NCI-H2107 treated with DMSO at 0.1 percent for 48 hours (cell line): ENCODE results near the gene TGM3.

ENCODE experiments used
- DNase-seq: peaks from one replicate; lab custom pipeline; 2025; ENCODE audit not compliant: unreplicated experiment; lab: John Stamatoyannopoulos, UW

Gene TGM3

DNA sequence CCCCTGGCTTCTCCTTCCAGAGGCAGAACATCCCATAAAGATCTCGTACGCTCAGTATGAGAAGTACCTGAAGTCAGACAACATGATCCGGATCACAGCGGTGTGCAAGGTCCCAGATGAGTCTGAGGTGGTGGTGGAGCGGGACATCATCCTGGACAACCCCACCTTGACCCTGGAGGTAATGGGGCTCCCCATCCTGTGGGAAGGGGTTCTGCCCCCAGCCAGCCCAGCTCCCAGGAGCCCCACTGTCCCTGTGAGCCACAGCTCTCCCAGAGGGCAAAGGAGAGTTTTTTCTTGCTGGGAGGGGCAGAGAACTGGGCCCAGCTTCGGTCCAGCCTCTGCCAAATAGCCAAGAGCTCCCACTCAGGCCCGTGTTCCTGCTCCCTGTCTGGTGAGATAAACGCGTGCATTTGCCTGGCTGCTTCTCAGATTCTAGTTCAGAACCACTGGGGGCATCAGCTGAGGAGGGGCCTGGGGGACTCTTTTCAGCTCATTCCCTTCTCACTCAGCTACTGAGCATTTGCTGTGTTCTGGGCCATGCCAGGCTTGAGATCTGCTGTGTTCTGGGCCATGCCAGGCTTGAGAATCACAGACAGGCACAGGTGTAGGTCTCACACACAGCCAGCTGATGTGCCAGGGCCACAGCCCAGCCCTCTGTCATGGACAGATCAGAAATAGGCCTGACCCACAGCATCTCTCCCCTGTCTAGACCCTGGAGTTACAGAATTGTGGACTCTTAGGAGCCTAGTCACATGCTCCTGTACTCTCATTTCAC lies 39.5 kb downstream of the TGM3 start:
- no peak for DNase-seq

DNA sequence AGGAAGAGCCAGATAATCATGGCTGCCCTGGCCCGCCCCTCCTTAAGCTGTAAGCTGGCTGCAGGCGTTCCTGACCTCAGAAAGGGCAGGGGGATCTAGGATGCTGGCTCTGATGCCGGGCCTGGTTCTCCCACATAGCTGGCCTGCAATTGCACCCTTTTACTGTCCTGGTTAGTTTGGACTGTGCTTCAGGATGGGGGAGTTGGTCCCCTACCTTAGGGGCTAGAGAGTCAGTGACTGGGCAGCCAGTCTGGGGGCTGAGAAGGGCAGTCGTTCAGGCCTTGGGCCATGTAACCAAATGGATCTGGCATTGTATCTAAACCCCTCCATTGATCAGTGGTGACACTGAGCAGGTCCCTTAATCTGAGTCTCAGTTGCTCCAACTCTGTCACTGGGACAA lies 40.7 kb downstream of the TGM3 start:
- DNase-seq = no peak

DNA sequence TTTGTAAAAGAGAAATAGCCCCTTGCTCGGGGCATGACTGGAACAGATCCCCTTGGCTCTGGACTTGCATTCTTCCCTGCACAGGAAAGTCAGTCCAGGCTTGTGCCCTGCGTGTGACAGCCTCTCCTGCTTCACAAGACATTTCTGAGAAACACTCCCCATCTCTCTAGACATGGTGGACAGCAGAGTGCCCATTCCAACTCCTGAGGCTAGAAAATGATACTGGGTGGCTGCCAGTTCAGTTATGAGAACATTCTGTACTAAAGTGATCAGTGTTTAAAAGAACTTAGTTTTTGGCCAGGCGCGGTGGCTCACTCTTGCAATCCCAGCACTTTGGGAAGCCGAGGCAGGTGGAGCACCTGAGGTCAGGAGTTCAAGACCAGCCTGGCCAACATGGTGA lies 41.3 kb downstream of the TGM3 start:
- no peak for DNase-seq

DNA sequence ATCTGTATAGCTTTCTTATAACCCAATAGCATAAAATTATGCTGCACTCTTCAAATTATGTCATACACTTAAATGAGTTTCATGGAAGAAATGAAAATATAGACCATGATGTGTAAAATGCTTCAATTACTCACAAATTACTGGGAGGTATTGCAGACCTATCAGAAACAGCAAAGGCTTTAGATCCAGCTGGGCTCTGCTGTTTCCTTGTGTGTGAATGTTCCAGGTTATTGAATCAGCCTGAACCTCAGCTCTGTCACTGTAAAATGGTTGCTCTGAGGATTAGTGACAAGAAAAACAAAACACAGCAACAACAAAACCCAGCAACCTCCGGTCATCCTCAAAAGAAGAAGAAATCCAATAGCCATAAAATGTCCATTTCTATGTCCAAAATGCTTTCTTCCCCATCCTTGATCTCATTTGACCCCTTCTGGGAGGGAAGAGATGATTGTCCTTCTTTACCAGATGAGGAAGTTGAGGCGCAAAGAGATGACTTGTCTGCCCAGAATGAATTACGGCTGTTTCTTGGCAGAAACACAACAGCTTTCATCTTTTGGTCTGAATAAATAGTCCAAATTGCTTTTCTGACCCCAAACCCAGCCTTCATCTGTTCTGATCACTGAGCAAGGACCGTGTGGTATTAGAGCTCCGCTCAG lies 42.7 kb downstream of the TGM3 start:
- DNase-seq = no peak

DNA sequence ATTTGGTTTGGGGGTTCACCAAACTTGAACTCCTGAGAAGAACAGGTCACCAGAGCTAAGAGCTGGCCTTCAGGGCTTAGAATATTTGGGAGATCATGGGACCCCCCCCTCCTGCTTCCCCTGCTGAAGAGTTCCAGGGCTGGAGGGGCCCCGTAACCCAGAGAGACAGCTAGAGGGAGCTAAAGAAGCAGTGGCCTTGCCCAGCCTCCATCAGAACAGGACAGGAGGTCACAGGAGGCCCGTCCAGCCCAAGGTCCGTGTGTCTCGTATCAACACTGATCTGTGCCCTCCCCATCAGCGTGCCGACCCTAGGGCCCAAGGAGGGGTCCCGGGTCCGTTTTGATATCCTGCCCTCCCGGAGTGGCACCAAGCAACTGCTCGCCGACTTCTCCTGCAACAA lies 44.3 kb downstream of the TGM3 start:
- DNase-seq = no peak

DNA sequence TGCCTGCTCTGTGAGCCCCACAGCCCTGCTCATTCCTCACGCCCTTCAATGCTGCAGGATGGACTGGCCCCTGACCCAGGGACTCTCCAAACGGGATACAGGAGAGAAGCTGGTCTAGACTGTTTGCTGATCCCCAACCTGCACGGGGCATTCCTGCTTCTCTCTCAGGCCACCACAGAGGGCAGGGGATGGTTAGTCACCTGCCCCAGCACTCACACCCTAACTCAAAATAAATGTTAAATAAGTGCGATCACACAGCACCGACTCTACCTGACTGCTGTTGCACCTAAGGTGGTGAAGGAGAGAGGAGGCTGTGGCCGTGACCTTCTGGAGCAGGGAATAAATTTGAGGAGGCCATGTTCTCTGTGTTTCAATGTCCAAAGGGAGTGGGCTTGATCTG lies 45.0 kb downstream of the TGM3 start:
- no peak for DNase-seq

DNA sequence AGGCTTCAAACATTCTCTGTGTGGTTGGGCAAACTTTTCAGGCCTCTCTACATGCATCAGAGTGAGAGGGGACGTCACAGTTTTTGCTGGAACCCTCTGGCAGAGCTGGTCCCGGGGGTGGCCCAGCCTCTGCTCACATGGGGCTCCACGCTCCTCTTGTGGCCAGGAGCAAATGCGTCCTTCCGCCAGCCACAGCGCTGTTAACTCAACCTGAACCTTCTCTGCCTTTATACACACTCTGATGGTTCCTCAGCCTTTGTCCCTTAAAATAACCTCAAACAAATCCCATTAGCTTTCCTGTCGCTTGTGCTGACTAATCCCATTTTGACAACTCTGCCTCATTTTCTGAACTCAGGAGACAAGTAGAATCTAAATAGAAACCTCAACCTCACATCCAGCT lies 45.5 kb downstream of the TGM3 start:
- no peak for DNase-seq

DNA sequence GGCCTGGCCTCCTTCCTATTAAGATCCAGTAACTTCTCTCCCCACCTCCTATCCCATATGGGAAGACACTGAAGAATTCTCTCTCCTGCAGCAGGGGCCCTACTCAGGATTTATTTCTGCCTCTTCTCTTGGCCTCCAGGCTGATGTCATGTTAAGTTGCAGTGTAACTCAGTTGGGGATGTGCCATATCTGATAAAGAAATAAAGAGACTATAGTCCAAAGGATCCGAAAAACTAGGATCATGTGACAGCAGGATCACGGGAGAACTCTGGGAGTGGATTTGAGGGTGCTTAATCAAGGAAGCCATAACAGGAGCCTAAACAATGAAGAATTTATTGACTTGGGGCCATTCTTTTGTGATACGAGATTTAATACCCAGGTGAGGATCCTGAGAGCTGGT lies 46.4 kb downstream of the TGM3 start:
- DNase-seq = no peak

DNA sequence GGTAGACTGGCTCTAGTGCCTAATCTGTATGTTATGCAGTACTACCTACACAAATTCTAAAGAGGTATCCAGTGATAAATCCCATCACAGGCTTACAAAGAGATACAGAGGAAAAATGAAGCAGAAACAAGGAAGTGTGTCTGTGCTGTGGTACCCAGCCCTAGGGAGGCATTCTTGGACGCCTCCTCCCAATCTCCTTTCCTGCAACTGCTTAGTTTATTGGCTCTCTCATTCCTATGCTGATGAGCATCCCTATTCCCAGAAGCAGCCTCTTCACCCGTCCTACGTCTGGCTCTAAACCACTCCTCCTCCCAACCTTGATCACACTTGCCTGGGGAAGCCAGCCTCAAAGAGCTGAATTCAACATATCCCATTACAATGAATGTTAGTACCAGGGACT lies 50.4 kb downstream of the TGM3 start:
- no peak for DNase-seq

DNA sequence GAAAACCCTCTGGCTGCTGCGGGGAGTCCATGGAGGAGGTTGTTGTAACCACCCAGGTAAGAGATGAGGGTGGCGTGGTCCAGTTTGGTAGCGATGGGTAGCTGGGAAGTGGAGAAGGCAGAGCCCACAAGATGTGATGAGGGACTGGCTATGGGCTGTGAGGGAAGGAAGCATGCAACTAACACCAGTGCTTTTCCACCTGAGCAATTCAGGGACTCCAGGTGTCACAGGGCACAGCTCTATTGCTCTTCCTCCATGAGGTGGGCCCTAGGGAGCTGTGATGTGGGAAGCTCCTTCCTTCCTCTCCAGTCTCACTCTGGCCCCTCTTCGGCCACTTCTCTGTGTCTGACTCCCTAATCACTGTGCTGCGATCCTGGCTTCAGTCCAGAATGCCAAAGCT lies 52.5 kb downstream of the TGM3 start:
- no peak for DNase-seq

DNA sequence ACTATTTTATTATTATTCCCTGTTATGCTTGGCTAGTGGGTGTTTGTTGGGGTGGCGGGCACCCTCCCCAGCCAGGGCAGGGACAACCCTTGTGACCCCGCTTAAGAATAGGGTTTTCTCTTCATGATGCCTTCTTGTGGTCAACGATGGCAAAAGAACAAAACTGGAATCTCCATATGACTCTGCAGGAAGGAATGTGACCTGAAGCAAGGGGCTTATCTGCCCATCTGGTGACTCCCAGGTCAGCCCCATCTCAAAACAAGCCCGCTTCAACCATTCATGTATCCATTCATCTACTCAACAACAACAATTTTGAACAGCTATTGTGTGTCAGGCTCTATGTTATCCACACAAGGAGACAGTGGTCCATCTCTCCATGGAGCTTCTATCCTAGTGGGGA lies 54.0 kb downstream of the TGM3 start:
- DNase-seq = no peak

DNA sequence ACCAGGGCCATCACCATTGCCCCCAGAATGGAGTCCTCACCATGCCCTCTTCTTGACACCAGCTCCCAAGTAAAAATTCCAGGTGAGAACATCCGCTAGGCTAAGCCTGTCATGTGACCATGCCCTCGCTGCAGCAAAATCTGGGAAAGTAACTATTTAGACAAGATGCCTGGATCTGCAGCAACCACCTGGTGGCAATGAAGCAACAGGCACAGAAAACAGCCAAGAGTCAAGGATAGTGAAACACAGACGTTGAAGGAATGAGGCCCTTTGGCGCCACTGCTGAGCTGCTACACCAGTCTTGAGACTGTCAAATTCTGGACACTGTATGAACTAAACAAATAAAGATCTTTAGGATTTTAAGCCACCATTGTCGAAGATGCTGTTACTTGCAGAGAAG lies 54.8 kb downstream of the TGM3 start:
- no peak for DNase-seq

DNA sequence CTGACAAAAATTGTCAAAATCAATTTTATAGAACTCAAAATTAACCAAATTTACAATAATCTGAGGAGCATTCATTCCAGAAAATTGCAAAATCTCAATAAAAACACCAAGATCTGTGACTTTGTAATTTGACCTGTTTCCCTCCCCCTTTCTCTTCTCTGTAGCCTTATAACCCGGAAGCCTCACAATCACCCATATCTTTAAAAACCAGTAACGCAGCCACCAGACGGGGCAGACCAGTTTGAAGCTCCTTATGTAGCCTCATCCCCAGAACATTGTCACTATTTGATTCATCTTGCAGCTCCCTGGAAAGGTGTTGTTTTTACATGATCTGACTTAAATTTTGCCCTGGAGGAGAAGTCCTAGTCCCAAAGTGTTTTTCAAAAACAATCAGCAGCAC lies 57.4 kb downstream of the TGM3 start:
- DNase-seq = no peak

DNA sequence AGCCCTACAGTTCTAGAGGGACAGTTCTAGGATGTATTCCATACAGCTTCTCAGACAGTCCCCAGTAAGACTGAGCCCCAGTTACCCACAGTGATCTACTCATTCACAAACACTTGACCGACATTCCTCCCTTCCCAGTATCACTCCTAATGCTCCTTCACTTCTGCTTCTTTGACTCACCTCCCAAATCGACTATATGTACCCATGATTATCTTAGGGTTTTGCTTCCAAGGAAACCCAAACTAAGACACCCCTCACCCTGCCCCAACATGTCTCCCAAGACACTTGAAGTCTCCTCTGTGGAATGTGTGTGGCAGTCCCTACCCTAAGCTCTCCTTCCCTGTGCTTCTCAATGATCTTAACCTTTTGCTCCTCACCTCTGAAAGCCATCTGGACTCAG lies 61.3 kb downstream of the TGM3 start:
- no peak for DNase-seq

DNA sequence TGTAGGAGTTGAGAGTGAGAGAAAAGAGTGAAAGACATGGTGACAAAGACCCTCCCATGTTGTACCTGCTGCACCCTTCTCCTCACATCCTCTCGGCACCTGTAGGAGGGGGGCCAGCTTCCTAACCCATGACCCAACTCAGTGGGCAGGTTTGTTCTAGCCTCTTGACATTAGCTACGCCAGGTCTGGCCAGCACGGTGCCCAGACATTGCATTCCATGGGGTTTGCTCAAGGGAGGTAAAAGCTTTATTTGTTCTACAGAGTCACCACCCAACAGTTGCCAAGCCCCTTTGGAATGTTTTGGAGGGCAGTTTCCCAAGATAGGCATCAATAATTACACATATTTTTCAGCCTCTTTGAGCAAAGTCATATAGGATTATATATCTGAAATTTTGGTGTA lies 62.2 kb downstream of the TGM3 start:
- no peak for DNase-seq

DNA sequence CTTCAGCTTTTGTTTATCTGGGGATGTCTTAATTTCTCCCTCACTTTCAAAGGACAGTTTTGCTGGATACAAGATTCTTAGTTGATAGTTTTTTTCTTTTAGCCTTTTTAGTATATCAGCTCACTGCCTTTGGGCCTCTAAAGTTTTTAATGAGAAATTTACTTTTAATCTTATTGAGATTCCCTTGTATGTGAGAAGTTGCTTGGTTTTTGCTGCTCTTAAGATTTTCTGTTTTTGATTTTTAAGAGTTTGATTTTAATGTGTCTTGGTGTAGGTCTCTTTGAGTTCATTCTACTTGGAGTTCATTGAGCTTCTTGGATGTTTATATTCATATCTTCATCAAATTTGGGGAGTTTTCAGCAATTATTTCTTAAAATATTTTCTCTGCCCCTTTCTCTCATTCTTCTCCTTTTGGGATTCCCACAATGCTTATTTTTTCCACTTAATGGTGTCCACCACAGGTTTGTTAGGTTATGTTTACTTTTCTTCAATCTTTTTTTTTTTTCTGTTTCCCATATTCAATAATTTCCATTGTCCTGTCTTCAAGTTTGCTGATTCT lies 65.3 kb downstream of the TGM3 start:
- no peak for DNase-seq

DNA sequence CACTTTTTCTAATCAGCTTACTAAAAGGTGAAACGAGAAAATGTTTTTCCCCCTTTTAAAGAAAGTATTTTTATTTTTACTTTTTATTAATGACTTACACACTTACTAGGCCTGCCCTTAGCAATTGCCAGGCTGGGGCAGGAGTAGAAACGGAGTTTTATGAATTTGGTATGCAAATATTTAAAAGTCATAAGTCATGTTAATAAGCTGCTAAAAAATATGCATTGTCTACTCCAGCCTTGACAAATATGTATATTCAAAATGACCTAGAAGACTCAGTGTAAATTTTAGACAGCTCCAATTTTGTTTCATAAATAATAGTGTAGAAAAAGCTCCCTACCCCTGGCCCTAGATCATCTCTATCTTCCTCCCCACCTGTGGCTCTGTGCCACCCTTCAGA lies 67.4 kb downstream of the TGM3 start:
- DNase-seq = no peak

DNA sequence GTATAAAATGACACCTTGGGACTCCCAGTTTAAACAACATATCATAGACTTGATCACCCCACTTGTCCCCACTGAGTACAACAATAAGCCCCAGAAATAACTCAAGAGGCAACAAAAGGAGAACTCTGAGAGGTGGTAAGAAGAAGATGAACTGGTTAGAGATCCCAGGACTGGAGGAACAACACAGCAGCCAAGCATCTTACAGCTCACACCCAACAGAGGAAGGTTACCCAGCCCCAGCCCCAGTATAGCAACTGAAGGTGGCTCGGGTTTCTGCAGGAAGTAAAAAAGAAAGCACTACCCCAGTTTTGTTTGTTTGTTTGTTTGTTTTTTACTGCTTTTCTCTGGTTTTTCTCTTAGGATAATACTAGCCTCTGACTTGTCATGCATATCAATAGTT lies 67.8 kb downstream of the TGM3 start:
- no peak for DNase-seq

DNA sequence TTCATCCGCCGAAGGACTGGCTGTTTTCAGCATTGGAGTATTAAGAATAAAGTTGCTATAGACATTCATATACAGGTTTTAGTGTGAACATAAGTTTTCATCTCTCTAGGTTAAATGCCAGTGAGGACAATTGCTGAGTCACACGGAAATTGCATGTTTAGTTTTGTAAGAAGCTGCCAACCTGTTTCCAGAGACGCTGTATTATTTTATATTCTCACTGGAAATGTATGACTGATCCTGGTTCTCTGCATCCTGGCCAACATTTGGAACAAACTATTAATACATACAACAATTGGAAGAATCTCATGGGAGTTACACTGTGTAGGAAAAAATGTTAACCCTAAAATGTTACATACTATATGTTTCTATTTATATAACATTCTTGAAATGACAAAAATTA lies 68.2 kb downstream of the TGM3 start:
- no peak for DNase-seq

DNA sequence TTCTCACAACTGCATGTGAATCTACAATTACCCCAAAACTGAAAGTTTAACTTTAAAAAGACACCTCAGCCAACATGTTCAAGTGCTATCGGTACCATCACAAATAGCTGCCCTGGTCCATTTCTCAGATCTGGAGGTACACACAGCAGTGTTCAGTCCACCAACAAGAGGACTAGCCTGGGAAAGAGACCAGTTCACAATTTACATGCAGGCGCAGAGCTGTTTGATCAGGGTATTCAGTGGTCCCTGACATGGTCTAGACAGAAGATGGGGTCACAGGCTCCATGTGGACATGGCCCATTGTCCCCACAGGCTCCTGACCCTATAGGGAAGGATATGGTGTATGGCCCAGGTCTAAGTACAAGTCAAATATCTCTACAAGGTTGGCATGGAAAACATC lies 69.3 kb downstream of the TGM3 start:
- no peak for DNase-seq

DNA sequence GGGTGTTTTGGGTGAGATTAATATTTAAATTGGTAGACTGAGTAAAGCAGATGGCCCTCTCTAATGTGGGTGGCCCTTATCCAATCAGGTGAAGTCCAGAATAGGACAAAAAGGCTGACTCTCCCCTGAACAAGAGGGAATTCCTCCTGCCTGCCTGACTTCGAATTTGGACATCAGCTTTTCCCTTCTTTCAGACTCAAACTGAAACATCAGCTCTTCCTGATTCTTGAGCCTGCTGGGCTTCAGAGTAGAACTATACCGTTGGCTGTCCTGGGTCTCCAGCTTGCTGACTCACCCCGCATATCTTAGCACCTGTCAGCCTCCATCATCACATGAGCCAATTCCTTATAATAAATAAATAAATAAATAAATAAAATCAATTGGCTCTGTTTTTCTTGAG lies 69.9 kb downstream of the TGM3 start:
- no peak for DNase-seq

DNA sequence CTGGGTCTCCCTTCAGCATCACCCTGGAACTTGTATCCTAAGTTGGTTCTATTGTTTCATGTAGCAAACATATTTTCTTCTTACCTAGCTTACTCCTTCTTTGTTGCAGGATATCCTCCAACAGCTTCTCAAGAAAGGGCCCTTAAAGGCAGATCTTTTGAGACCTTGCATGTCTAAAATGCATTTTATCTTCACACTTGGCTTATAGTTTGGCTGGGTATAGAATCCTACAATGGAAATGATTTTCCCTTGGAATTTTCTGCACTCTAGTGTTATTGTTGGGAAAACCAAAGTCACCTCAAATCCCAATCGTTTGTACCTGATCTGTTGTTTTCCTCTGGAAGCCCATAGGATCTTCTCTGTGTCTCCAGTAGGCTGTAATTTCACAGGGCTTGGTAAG lies 72.8 kb downstream of the TGM3 start:
- DNase-seq = no peak

DNA sequence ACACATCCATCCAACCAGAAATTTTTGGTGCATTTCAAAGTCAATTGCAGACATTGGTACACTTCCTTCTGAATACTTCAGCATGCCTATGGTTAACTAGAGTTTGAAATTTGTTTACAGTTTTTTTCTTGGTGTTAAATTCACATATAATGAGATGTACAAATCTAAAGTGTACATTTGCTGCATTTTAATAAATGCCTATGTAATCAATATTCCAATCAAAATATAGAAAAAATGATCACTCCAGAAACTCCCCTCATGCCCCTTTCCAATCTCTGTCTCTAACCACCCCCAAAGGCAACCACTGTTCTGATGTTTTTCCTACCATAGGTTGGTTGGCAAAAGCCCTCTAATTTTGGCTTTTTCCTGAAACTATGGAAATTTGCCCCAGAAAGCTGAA lies 77.3 kb downstream of the TGM3 start:
- no peak for DNase-seq
